SKM-1 treated with dmso at 0.1 percent for 144 hours (cell line): ENCODE data around the gene ALDH3A2.
"Not testable (repeated sequence)": the region's sequence is repeated elsewhere in the genome, so short reads cannot be mapped to it uniquely, and the experiment has no call there.

ENCODE experiments used
- DNase-seq: peaks from one replicate; lab custom pipeline; 2025; ENCODE audit not compliant: unreplicated experiment; lab: John Stamatoyannopoulos, UW

ALDH3A2 gene

GRCh38 chr17:19649274-19649541 lies 657 bp downstream of the ALDH3A2 start:
- DNase-seq, result no peak

GRCh38 chr17:19650826-19651225 lies 2.3 kb downstream of the ALDH3A2 start:
- no peak for DNase-seq

- DNase-seq, result no peak
Observed at GRCh38 chr17:19651451-19652238, 3.1 kb downstream of the ALDH3A2 start.

- no peak for DNase-seq
Observed at GRCh38 chr17:19652595-19652994, 4.0 kb downstream of the ALDH3A2 start.

GRCh38 chr17:19654342-19654886 lies 5.9 kb downstream of the ALDH3A2 start:
- DNase-seq, result no peak

GRCh38 chr17:19654896-19655295 lies 6.3 kb downstream of the ALDH3A2 start:
- no peak for DNase-seq

GRCh38 chr17:19656336-19656735 lies 7.8 kb downstream of the ALDH3A2 start:
- no peak for DNase-seq

GRCh38 chr17:19656851-19657581 lies 8.5 kb downstream of the ALDH3A2 start:
- DNase-seq, result no peak

GRCh38 chr17:19659366-19660177 lies 11.0 kb downstream of the ALDH3A2 start:
- DNase-seq, result no peak

- DNase-seq, result no peak
Observed at GRCh38 chr17:19660219-19660870, 11.8 kb downstream of the ALDH3A2 start.

GRCh38 chr17:19661121-19661520 lies 12.6 kb downstream of the ALDH3A2 start:
- DNase-seq, result no peak

GRCh38 chr17:19663097-19663496 lies 14.5 kb downstream of the ALDH3A2 start:
- DNase-seq, result no peak

GRCh38 chr17:19664136-19664820 lies 15.7 kb downstream of the ALDH3A2 start:
- DNase-seq, result no peak

- no peak for DNase-seq
Observed at GRCh38 chr17:19664821-19665181, 16.2 kb downstream of the ALDH3A2 start.

GRCh38 chr17:19669680-19670079 lies 21.1 kb downstream of the ALDH3A2 start:
- DNase-seq, result not testable (repeated sequence)

- DNase-seq, result no peak
Observed at GRCh38 chr17:19670908-19671307, 22.4 kb downstream of the ALDH3A2 start.

- no peak for DNase-seq
Observed at GRCh38 chr17:19671433-19671832, 22.9 kb downstream of the ALDH3A2 start.

GRCh38 chr17:19672009-19672750 lies 23.6 kb downstream of the ALDH3A2 start:
- DNase-seq, result no peak

- no peak for DNase-seq
Observed at GRCh38 chr17:19673623-19674022, 25.1 kb downstream of the ALDH3A2 start.

- no peak for DNase-seq
Observed at GRCh38 chr17:19676896-19677295, 28.3 kb downstream of the ALDH3A2 start.
